Lung (tissue), 12 donors: ENCODE data around the gene STK33. TPM values are rescaled to one million over a fixed set of nuclear protein-coding genes. Genes with fewer than 3 reads are reported as not detected.

Experiments used
- ATAC-seq: fragments of 200-7000 bp; cut with Tn5 transposase; one replicate; pipeline ENCODE4 v1.9.1; 2020; ENCODE audit warnings: moderate number of reproducible peaks; ENCODE audit not compliant: insufficient read depth, low FRiP score
- DNase-seq, 3 donors: peaks; one replicate each; pipeline ENCODE4 v3.0.0-alpha.2; 2013 to 2017
- H3K27ac ChIP-seq, 2 donors: one replicate each; pipeline ENCODE4 v1.5.1; 2013; ENCODE audit warnings: mild to moderate bottlenecking in 2 of 2, moderate library complexity in 2 of 2, control low read depth in 1 of 2, inconsistent platforms in 1 of 2, low read depth in 1 of 2, low read length in 1 of 2
- H3K27me3 ChIP-seq, 3 donors: one replicate each; pipeline ENCODE4 v1.5.1; 2013; ENCODE audit warnings: low read length in 2 of 3; ENCODE audit not compliant: control insufficient read depth in 3 of 3, insufficient read depth in 3 of 3
- H3K36me3 ChIP-seq, 4 donors: one replicate each; pipeline ENCODE4 v1.5.1; 2013; ENCODE audit warnings: low read length in 4 of 4, mild to moderate bottlenecking in 1 of 4, moderate library complexity in 1 of 4; ENCODE audit not compliant: control insufficient read depth in 4 of 4, insufficient read depth in 4 of 4
- H3K4me1 ChIP-seq, 5 donors: one replicate each; pipeline ENCODE4 v1.5.1; 2013; ENCODE audit warnings: low read length in 5 of 5, mild to moderate bottlenecking in 2 of 5, moderate library complexity in 1 of 5; ENCODE audit not compliant: control insufficient read depth in 5 of 5, insufficient read depth in 5 of 5
- H3K4me3 ChIP-seq: one replicate; pipeline ENCODE4 v1.5.1; 2013; ENCODE audit warnings: mild to moderate bottlenecking, control low read depth, moderate library complexity
- H3K9ac ChIP-seq, 2 donors: one replicate each; pipeline ENCODE4 v1.5.1; 2013; ENCODE audit warnings: low read length in 2 of 2, control low read depth in 1 of 2; ENCODE audit not compliant: insufficient read depth in 1 of 2
- H3K9me3 ChIP-seq, 4 donors: one replicate each; pipeline ENCODE4 v1.5.1; 2013; ENCODE audit warnings: low read length in 3 of 4, mild to moderate bottlenecking in 1 of 4, moderate library complexity in 1 of 4; ENCODE audit not compliant: control insufficient read depth in 4 of 4, insufficient read depth in 3 of 4
- WGBS, 2 donors: extraction: QIAGEN DNeasy Blood & Tissue Kit; methylation state at CpG; one replicate each; pipeline ENCODE4 v1.1.7; 2013; 5-methylcytosine and 5-hydroxymethylcytosine counted together
- polyA plus RNA-seq, 2 donors: library from polyadenylated mRNA; stranded (reverse); fragments of 200-250 nt; gene quantifications; one replicate each; pipeline ENCODE4 v1.2.1, GENCODE V29; 2013
- total RNA-seq, 2 donors: library from RNA; depleted of rRNA in 1 of 2; stranded (reverse); fragments of >200 nt in 1 of 2; gene quantifications; one replicate each; pipeline ENCODE4 v1.2.1, GENCODE V29; 2014 to 2021
- TF ChIP-seq, protein P1 (sequence below): IDR thresholded peaks from 2 replicates; pipeline ENCODE4 v1.5.1; 2012; ENCODE audit warnings: mild to moderate bottlenecking; ENCODE audit errors: control extremely low read depth, extremely low read depth
- donor health status: control.
- donor health status: control.
- donor health status: Bipolar disorder and iron deficiency.
- donor health status: healthy.
- donor health status: DM: yes; HTN: yes; CAD: no.

The STK33 gene
- total and polyA plus RNA-seq, 4 donors = 9.5 to 36.5 (median 20.4) TPM

GRCh38 chr11:8624698-8625097 is 30.7 kb upstream of the STK33 start:
- Histone ChIP-seq H3K27ac (no peak overlapping the region), H3K4me3 (no peak overlapping the region), H3K27me3 (no peaks in the 10 kb centered on the region), H3K9ac (no peak overlapping the region), H3K4me1 (peaks cover 0 to 4% (median 0%) of the 10 kb centered on the region in 5 donors), H3K36me3 (peaks cover 3 to 35% (median 5%) of the 10 kb centered on the region in 4 donors), H3K9me3 (no peaks in the 10 kb centered on the region)
- ATAC-seq (no peak), DNase-seq (no peak)
- WGBS, 2 donors = 89 to 97% methylated on average over 2 of the region's 2 CpGs
- TF ChIP-seq, protein P1, sequence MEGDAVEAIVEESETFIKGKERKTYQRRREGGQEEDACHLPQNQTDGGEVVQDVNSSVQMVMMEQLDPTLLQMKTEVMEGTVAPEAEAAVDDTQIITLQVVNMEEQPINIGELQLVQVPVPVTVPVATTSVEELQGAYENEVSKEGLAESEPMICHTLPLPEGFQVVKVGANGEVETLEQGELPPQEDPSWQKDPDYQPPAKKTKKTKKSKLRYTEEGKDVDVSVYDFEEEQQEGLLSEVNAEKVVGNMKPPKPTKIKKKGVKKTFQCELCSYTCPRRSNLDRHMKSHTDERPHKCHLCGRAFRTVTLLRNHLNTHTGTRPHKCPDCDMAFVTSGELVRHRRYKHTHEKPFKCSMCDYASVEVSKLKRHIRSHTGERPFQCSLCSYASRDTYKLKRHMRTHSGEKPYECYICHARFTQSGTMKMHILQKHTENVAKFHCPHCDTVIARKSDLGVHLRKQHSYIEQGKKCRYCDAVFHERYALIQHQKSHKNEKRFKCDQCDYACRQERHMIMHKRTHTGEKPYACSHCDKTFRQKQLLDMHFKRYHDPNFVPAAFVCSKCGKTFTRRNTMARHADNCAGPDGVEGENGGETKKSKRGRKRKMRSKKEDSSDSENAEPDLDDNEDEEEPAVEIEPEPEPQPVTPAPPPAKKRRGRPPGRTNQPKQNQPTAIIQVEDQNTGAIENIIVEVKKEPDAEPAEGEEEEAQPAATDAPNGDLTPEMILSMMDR = no peak

DNA sequence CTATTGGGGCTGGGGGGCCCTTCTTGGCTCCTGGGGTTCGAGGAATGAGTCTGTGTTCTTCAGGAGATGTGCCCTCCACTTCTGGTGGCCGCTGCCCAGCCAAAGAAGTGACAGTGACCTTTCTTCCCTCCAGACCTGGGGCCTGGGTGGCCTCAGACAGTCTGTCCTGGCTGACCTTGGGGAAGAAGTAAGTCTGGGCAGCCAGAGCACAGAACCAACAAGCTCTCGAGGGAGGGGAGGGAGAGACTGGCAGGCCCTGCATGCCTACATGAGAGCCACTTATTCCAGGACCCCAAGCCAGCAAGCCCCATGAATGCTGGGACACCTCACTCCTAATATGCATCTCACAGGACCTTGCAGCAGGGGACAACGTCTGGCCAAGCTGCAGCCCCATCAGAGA is 27.1 kb upstream of the STK33 start:
- H3K27me3 ChIP-seq = no peaks in the 10 kb centered on the region
- H3K36me3 ChIP-seq = peaks cover 3 to 56% (median 5%) of the 10 kb centered on the region in 4 donors
- WGBS, 2 donors = 88 to 91% methylated on average over 4 of the region's 4 CpGs
- no peak overlapping the region for H3K9ac ChIP-seq
- ATAC-seq = no peak
- DNase-seq = no peak
- H3K4me3 ChIP-seq = no peak overlapping the region
- TF ChIP-seq, protein P1 = no peak
- no peaks in the 10 kb centered on the region for H3K4me1 ChIP-seq
- H3K9me3 ChIP-seq = no peaks in the 10 kb centered on the region
- no peak overlapping the region for H3K27ac ChIP-seq

DNA sequence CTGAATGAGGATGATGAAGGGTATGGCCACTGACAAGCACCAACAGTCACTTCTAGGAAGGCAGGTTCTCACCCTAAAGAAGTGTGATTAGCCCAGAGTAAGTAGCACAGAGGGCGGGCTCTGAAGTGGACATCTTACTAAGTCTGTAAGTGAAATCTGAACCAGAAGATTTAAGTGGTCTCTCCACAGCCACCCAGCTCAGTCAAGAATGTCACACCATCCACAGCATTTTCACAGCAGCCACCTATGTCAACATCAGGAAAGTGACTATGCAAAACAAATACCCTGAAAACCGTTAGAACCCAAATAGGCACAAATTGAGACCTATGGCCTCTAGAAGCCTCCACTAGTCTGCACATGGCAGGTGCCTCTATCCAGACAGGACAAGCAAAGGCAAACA is 23.0 kb upstream of the STK33 start:
- DNase-seq (no peak), ATAC-seq (no peak)
- WGBS, 2 donors = 59 to 78% methylated on average over 2 of the region's 2 CpGs
- Histone ChIP-seq H3K9me3 (no peaks in the 10 kb centered on the region), H3K9ac (no peak overlapping the region), H3K27ac (no peak overlapping the region), H3K27me3 (no peaks in the 10 kb centered on the region), H3K4me1 (peaks cover 0 to 9% (median 0%) of the 10 kb centered on the region in 5 donors), H3K36me3 (peaks cover 0 to 43% (median 0%) of the 10 kb centered on the region in 4 donors), H3K4me3 (no peak overlapping the region)
- TF ChIP-seq, protein P1 = no peak
